HepG2 (cell line): ENCODE data around the gene MCM3. TPM values are rescaled to one million over a fixed set of nuclear protein-coding genes. Genes with fewer than 3 reads are reported as not detected.

Experiments
- ATAC-seq: fragments of 200-7000 bp; cut with Tn5 transposase; 3 replicates; pipeline ENCODE4 v1.9.1; 2020; ENCODE audit warnings: mild to moderate bottlenecking, moderate library complexity
- Bru-seq: library from RNA; stranded (reverse); fragments of 400-500 nt; gene quantifications from one replicate; lab custom pipeline; 2021; lab: Mats Ljungman, UMichigan
- BruChase-seq, 2 experiments: library from RNA; stranded (reverse); fragments of 400-500 nt; gene quantifications; one replicate each; lab custom pipeline; 2021; lab: Mats Ljungman, UMichigan
- BruUV-seq: library from RNA; stranded (reverse); fragments of 400-500 nt; replicated peaks from 2 replicates; lab custom pipeline; 2021; lab: Mats Ljungman, UMichigan
- CTCF ChIA-PET: fragments of 300-600 bp; formaldehyde crosslinking; extraction: SDS; loops from one replicate; lab custom pipeline; 2021; ENCODE audit warnings: low total read pairs, inconsistent platforms, low intra/inter-chr PET ratio; lab: Yijun Ruan, JAX
- POLR2A ChIA-PET: fragments of 350-600 bp; sonication (Branson Sonifier 250); formaldehyde crosslinking; loops from one replicate; lab custom pipeline; 2020; ENCODE audit warnings: antibody characterized with exemption, inconsistent platforms; lab: Yijun Ruan, JAX
- DNase-seq: peaks from one replicate; pipeline ENCODE4 v3.0.0-alpha.2; 2015; ENCODE audit warnings: low spot score
- FAIRE-seq: peaks from 3 replicates; lab custom pipeline; 2011; peaks lifted over from hg19 to GRCh38; lab: Jason Lieb, UNC
- H2AFZ ChIP-seq: one replicate; pipeline ENCODE4 v1.6.1; 2011; ENCODE audit warnings: low read length, inconsistent platforms
- H3K27ac ChIP-seq: fragments of 300-600 bp; 3 replicates; pipeline ENCODE4 v1.8.0; 2011; ENCODE audit warnings: mixed run types, mild to moderate bottlenecking, mixed read lengths, low read length, inconsistent platforms; ENCODE audit not compliant: insufficient read depth; ENCODE audit errors: extremely low read length
- H3K27me3 ChIP-seq, 2 experiments: fragments of 200-600 bp in 1 of 2; 2 replicates in 1 of 2; 3 replicates in 1 of 2; pipeline versions ENCODE4 v1.6.0 to v1.8.0; 2011; ENCODE audit warnings: low read length in 2 of 2, mild to moderate bottlenecking in 2 of 2, moderate library complexity in 2 of 2, inconsistent platforms in 1 of 2; ENCODE audit not compliant: insufficient read depth in 2 of 2, control insufficient read depth in 1 of 2
- H3K36me3 ChIP-seq, 2 experiments: fragments of 200-600 bp in 1 of 2; replicated peaks in 1 of 2; 2 replicates in 1 of 2; 3 replicates in 1 of 2; pipeline versions ENCODE4 v1.5.1 to v1.8.0; 2011; ENCODE audit warnings: low read length in 2 of 2, inconsistent platforms in 1 of 2; ENCODE audit not compliant: insufficient read depth in 2 of 2, control insufficient read depth in 1 of 2
- H3K4me1 ChIP-seq: 2 replicates; pipeline ENCODE4 v1.5.1; 2012; ENCODE audit warnings: low read length, inconsistent platforms; ENCODE audit not compliant: insufficient read depth
- H3K4me2 ChIP-seq: 2 replicates; pipeline ENCODE4 v1.6.0; 2011; ENCODE audit warnings: low read depth, low read length, inconsistent platforms
- H3K4me3 ChIP-seq, 3 experiments: fragments of 200-600 bp in 1 of 3; sonication (generic), shearing (Covaris generic) in 1 of 3; replicated peaks in 1 of 3; 2 replicates each; pipeline ENCODE4 v1.5.1; 2011 to 2016; ENCODE audit warnings: low read length in 3 of 3, inconsistent platforms in 2 of 3, low read depth in 2 of 3, mild to moderate bottlenecking in 2 of 3, control low read depth in 1 of 3, mixed read lengths in 1 of 3; ENCODE audit not compliant: insufficient read depth in 1 of 3
- H3K79me2 ChIP-seq: one replicate; pipeline ENCODE4 v1.6.1; 2011; ENCODE audit warnings: low read length, inconsistent platforms; ENCODE audit not compliant: insufficient read depth
- H3K9ac ChIP-seq: 2 replicates; pipeline ENCODE4 v1.6.0; 2011; ENCODE audit warnings: mild to moderate bottlenecking, low read depth, low read length, inconsistent platforms; ENCODE audit not compliant: insufficient read depth
- H3K9me3 ChIP-seq: 2 replicates; pipeline ENCODE4 v1.5.1; 2012; ENCODE audit warnings: mild to moderate bottlenecking, low read length
- H4K20me1 ChIP-seq: 2 replicates; pipeline ENCODE4 v1.6.0; 2011; ENCODE audit warnings: inconsistent platforms, mild to moderate bottlenecking, low read length, moderate library complexity; ENCODE audit not compliant: insufficient read depth
- ASH2L ChIP-seq: fragments of 300-600, 200-600 bp; sonication (generic); IDR thresholded peaks from 2 replicates; pipeline ENCODE4 v1.7.0; 2017; ENCODE audit warnings: low read depth, mild to moderate bottlenecking, moderate library complexity, mixed read lengths, low read length; ENCODE audit not compliant: insufficient read length
- BATF2 ChIP-seq: sonication (generic); formaldehyde crosslinking; IDR thresholded peaks from 2 replicates; pipeline ENCODE4 v1.8.0; 2022; ENCODE audit warnings: mild to moderate bottlenecking, missing genetic modification reagents, moderate library complexity
- CHCHD3 ChIP-seq: sonication (generic); formaldehyde crosslinking; IDR thresholded peaks from 2 replicates; pipeline ENCODE4 v1.8.0; 2022; ENCODE audit warnings: mild to moderate bottlenecking, missing genetic modification reagents, moderate library complexity
- NKX3-1 ChIP-seq: sonication (generic); formaldehyde crosslinking; IDR thresholded peaks from 2 replicates; pipeline ENCODE4 v1.5.0; 2020; ENCODE audit warnings: missing genetic modification reagents
- NR3C1 ChIP-seq: sonication (generic); formaldehyde crosslinking; IDR thresholded peaks from 2 replicates; pipeline ENCODE4 v1.4.0; 2020; ENCODE audit warnings: missing genetic modification reagents
- POLR2AphosphoS5 ChIP-seq: IDR thresholded peaks from 2 replicates; pipeline ENCODE4 v1.6.1; 2012; ENCODE audit warnings: low read depth, low read length
- REPIN1 ChIP-seq: sonication (generic); formaldehyde crosslinking; IDR thresholded peaks from 2 replicates; pipeline ENCODE4 v1.8.0; 2022; ENCODE audit warnings: missing genetic modification reagents, low read depth, mild to moderate bottlenecking, borderline replicate concordance
- SNAPC2 ChIP-seq: sonication (generic); formaldehyde crosslinking; IDR thresholded peaks from 2 replicates; pipeline ENCODE4 v1.8.1; 2022; ENCODE audit warnings: mild to moderate bottlenecking, missing genetic modification reagents
- THYN1 ChIP-seq: sonication (generic); formaldehyde crosslinking; IDR thresholded peaks from 2 replicates; pipeline ENCODE4 v1.8.1; 2023; ENCODE audit warnings: low read depth, mild to moderate bottlenecking, moderate library complexity, missing genetic modification reagents, borderline replicate concordance
- ZFP41 ChIP-seq: sonication (generic); formaldehyde crosslinking; IDR thresholded peaks from 2 replicates; pipeline ENCODE4 v1.4.0; 2020; ENCODE audit warnings: mild to moderate bottlenecking, missing genetic modification reagents, borderline replicate concordance
- ZMAT3 ChIP-seq: sonication (generic); formaldehyde crosslinking; conservative IDR thresholded peaks from 2 replicates; pipeline ENCODE4 v1.7.0; 2021; ENCODE audit warnings: missing genetic modification reagents
- ZNF225 ChIP-seq: sonication (generic); formaldehyde crosslinking; IDR thresholded peaks from 2 replicates; pipeline ENCODE4 v1.4.0; 2020; ENCODE audit warnings: mild to moderate bottlenecking, missing genetic modification reagents
- ZNF468 ChIP-seq: sonication (generic); formaldehyde crosslinking; IDR thresholded peaks from 2 replicates; pipeline ENCODE4 v1.8.0; 2022; ENCODE audit warnings: mild to moderate bottlenecking, moderate library complexity, missing genetic modification reagents
- ZNF569 ChIP-seq: sonication (generic); formaldehyde crosslinking; IDR thresholded peaks from 2 replicates; pipeline ENCODE4 v1.5.0; 2020; ENCODE audit warnings: mild to moderate bottlenecking, missing genetic modification reagents, moderate library complexity, borderline replicate concordance
- WGBS: methylation state at CpG from one replicate; pipeline ENCODE4 v1.1.6; 2017; ENCODE audit warnings: low lambda C conversion rate; 5-methylcytosine and 5-hydroxymethylcytosine counted together
- in situ Hi-C: cut with HindIII; loops from 2 replicates; pipeline ENCODE4 v1.10.0; 2017; ENCODE audit warnings: low pct_unique_long_range_greater_than_20kb; ENCODE audit not compliant: extremely low pct_ligation_motif_present
- intact Hi-C: fragments of 100-400 bp; cut with micrococcal nuclease; formaldehyde crosslinking; loops from one replicate; pipeline ENCODE4 v1.10.0; 2022; ENCODE audit not compliant: unreplicated experiment
- long read RNA-seq, 2 experiments: library from RNA in 1 of 2; library from polyadenylated mRNA in 1 of 2; stranded (forward) in 1 of 2; unstranded in 1 of 2; transcript quantifications; one replicate each; pipeline ENCODE4 v2.0.0, GENCODE V29; 2019 to 2022
- polyA minus RNA-seq, 3 experiments: library from RNA; depleted of rRNA, polyadenylated mRNA; stranded (reverse); fragments of >200 nt; gene quantifications; 2 replicates each; pipeline ENCODE4 v1.2.3, GENCODE V29; 2011; ENCODE audit warnings: low replicate concordance in 1 of 3
- polyA plus RNA-seq, 8 experiments: library from polyadenylated mRNA; depleted of rRNA in 3 of 8; stranded (reverse) in 7 of 8; unstranded in 1 of 8; fragments of >200 nt; fragmentation: Illumina TruSeq in 4 of 8; extraction: Trizol in 4 of 8; gene quantifications; 2 replicates each; pipeline versions ENCODE4 v1.2.1 to v1.2.3, GENCODE V29; 2011 to 2016; ENCODE audit warnings: low read depth in 4 of 8, missing spikeins in 1 of 8, mixed read lengths in 1 of 8; ENCODE audit not compliant: insufficient read depth in 1 of 8
- total RNA-seq, 5 experiments: library from RNA; depleted of rRNA; stranded (reverse); fragments of >200 nt; fragmentation: Illumina TruSeq; extraction: Trizol; gene quantifications; 2 replicates each; pipeline ENCODE4 v1.2.3, GENCODE V29; 2016; ENCODE audit warnings: low read depth in 1 of 5

MCM3 gene
- total RNA-seq (2016; rRNA removed; fragmentation: Illumina TruSeq; extraction: Trizol) (288 and 336 TPM in 2 replicates), polyA plus RNA-seq (2011; rRNA removed) (110 and 164 TPM in 2 replicates), polyA minus RNA-seq (2011; rRNA and poly(A)+ RNA removed; ENCODE audit: low replicate concordance) (258 and 404 TPM in 2 replicates), Bru-seq, nascent RNA (percentile 94 among the genes with signal in this experiment), BruChase-seq, experiment 1, labeled RNA remaining after a 6-hour chase (percentile 92 among the genes with signal in this experiment), BruChase-seq, experiment 2, labeled RNA remaining after a 2-hour chase (percentile 95 among the genes with signal in this experiment)
- total RNA-seq (2016; cell fraction: cytosol; rRNA removed; fragmentation: Illumina TruSeq; extraction: Trizol; ENCODE audit: low read depth): 27.6 and 36.1 TPM in 2 replicates
- total RNA-seq (2016; cell fraction: insoluble cytoplasmic fraction; rRNA removed; fragmentation: Illumina TruSeq; extraction: Trizol): 287 and 310 TPM in 2 replicates
- total RNA-seq (2016; cell fraction: membrane; rRNA removed; fragmentation: Illumina TruSeq; extraction: Trizol): 67.0 and 76.9 TPM in 2 replicates
- 222 and 236 TPM in 2 replicates for total RNA-seq (2016; cell fraction: nucleus; rRNA removed; fragmentation: Illumina TruSeq; extraction: Trizol)
- polyA plus RNA-seq (2011; cell fraction: cytosol; rRNA removed): 97.2 and 124 TPM in 2 replicates
- polyA plus RNA-seq (2011; cell fraction: nucleus; rRNA removed): 135 and 203 TPM in 2 replicates
- 70.9 and 88.3 TPM in 2 replicates for polyA plus RNA-seq (2012)
- polyA plus RNA-seq (2016; cell fraction: cytosol; fragmentation: Illumina TruSeq; extraction: Trizol; ENCODE audit: low read depth): 14.8 and 17.4 TPM in 2 replicates
- 255 and 266 TPM in 2 replicates for polyA plus RNA-seq (2016; cell fraction: insoluble cytoplasmic fraction; fragmentation: Illumina TruSeq; extraction: Trizol; ENCODE audit: low read depth)
- polyA plus RNA-seq (2016; cell fraction: membrane; fragmentation: Illumina TruSeq; extraction: Trizol; ENCODE audit: low read depth): 29.0 and 35.9 TPM in 2 replicates
- 238 and 239 TPM in 2 replicates for polyA plus RNA-seq (2016; cell fraction: nucleus; fragmentation: Illumina TruSeq; extraction: Trizol; ENCODE audit: insufficient read depth, low read depth)
- polyA minus RNA-seq (2011; cell fraction: cytosol; rRNA and poly(A)+ RNA removed): 66.4 and 93.7 TPM in 2 replicates
- polyA minus RNA-seq (2011; cell fraction: nucleus; rRNA and poly(A)+ RNA removed): 123 and 171 TPM in 2 replicates
- long read RNA-seq, experiment 1, transcript MCM3-201 (17 exons, 3,083 nt): major isoform, 135 of 219 reads
- long read RNA-seq, experiment 1, partial matches to known transcripts: 48 of 219 reads
- long read RNA-seq, experiment 1, other reads (novel, unspliced or antisense): 33 of 219 reads
- long read RNA-seq, experiment 2, transcript MCM3-201 (17 exons, 3,083 nt): major isoform, 95 of 233 reads
- long read RNA-seq, experiment 2, partial matches to known transcripts: 76 of 233 reads
- long read RNA-seq, experiment 2, other reads (novel, unspliced or antisense): 62 of 233 reads

- CTCF ChIA-PET: interaction anchor here (1.4 kb wide), 1 partner anchor 116 kb away, joined by 11 read pairs; no protein-coding TSS in a partner anchor
- peak within 1 kb of the TSS; percentile 86 for H3K9ac ChIP-seq
- peaks cover 49% of the 10 kb centered on the region for H3K79me2 ChIP-seq
- peak; percentile 94 for FAIRE-seq
- H3K9me3 ChIP-seq: no peaks in the 10 kb centered on the region
- peak within 1 kb of the TSS; percentile 86 for H3K27ac ChIP-seq
- under 1% methylated on average over 40 of the region's 53 CpGs for WGBS
- peaks cover 13 to 33% of the 10 kb centered on the region in 2 experiments for H3K36me3 ChIP-seq
- H3K4me2 ChIP-seq: peak within 1 kb of the TSS; percentile 94
- ATAC-seq: peak; percentile 99
- in situ Hi-C loops: loop anchor here (5.0 to 10.0 kb wide), 3 partner anchors 83 to 380 kb away; no protein-coding TSS in a partner anchor
- no TSS peak for BruUV-seq
- POLR2A ChIA-PET: interaction anchor here (0.7 to 2.8 kb wide), 23 partner anchors 8 to 135 kb away, joined by 3 to 19 read pairs (median 4); partner anchors contain the start of genes EFHC1 and PAQR8
- no peaks in the 10 kb centered on the region; the same call in 1 of the 2 replicates for H4K20me1 ChIP-seq
- DNase-seq: peak; percentile 100
- peaks cover 67% of the 10 kb centered on the region for H3K4me1 ChIP-seq
- H3K4me3 ChIP-seq: peak within 1 kb of the TSS; percentile 80 to 94 (median 90)
- intact Hi-C loops: loop anchor here (1.0 to 10.0 kb wide), 8 partner anchors 42 to 710 kb away; partner anchors contain the start of genes GSTA4 and PAQR8
- H3K27me3 ChIP-seq: no peaks in the 10 kb centered on the region; a peak in 1 of 5 replicates
- peak within 1 kb of the TSS; percentile 88 for H2AFZ ChIP-seq
- TF ChIP-seq NR3C1 (CRISPR knock-in tag): no peak
- TF ChIP-seq REPIN1: peak; percentile 98
- 0 out of 2 replicates have a peak, but pooled peaks have one; percentile 36 for TF ChIP-seq ZNF468 (CRISPR knock-in tag)
- TF ChIP-seq BATF2 (CRISPR knock-in tag): peak; percentile 95
- peak; percentile 73 for TF ChIP-seq POLR2AphosphoS5
- peak; percentile 95 for TF ChIP-seq ASH2L
- TF ChIP-seq NKX3-1 (CRISPR knock-in tag): peak; percentile 74; the same call in 1 of the 2 replicates
- peak; percentile 97 for TF ChIP-seq CHCHD3 (CRISPR knock-in tag)
- TF ChIP-seq ZNF225 (CRISPR knock-in tag): peak; percentile 71; the same call in 1 of the 2 replicates
- peak; percentile 90; the same call in 1 of the 2 replicates for TF ChIP-seq ZNF569 (CRISPR knock-in tag)
- peak; percentile 95 for TF ChIP-seq SNAPC2 (CRISPR knock-in tag)
- TF ChIP-seq THYN1 (CRISPR knock-in tag): no peak
- TF ChIP-seq ZFP41: peak; percentile 71; the same call in 1 of the 2 replicates
- peak; percentile 94; the same call in 1 of the 2 replicates for TF ChIP-seq ZMAT3 (CRISPR knock-in tag)
These were observed at the start of gene MCM3 for GRCh38 chr6:52284460-52285176. Gene MCM3, minus strand, starts transcription at chr6:52284742. Its CDS starts 68 bp downstream, at chr6:52284674.
